SK-N-MC (cell line): ENCODE measurements around the gene HES7.

Experiments
- DNase-seq: peaks from one replicate; pipeline ENCODE4 v3.0.0-alpha.2; 2011; ENCODE audit warnings: low read depth, low spot score
- H3K27ac ChIP-seq: fragments of 200-600 bp; sonication (generic); 2 replicates; pipeline ENCODE4 v1.5.1; 2016; ENCODE audit warnings: mixed run types
- H3K36me3 ChIP-seq: fragments of 200-600 bp; sonication (generic); 2 replicates; pipeline ENCODE4 v1.6.1; 2017; ENCODE audit warnings: antibody characterized with exemption, low read length, mixed read lengths; ENCODE audit not compliant: insufficient read depth
- H3K4me3 ChIP-seq: fragments of 200-600 bp; sonication (generic); 2 replicates; pipeline ENCODE4 v1.5.1; 2016
- H3K9ac ChIP-seq: fragments of 200-600 bp; sonication (generic); 2 replicates; pipeline ENCODE4 v1.8.0; 2017; ENCODE audit warnings: mixed run types, mixed read lengths; ENCODE audit not compliant: insufficient read length
- H3K9me3 ChIP-seq: fragments of 200-600 bp; sonication (generic); 2 replicates; pipeline ENCODE4 v1.6.1; 2017; ENCODE audit warnings: low read depth, mild to moderate bottlenecking, antibody characterized with exemption, low read length, moderate library complexity, mixed read lengths
- EZH2 ChIP-seq: fragments of 200-600 bp; sonication (generic); IDR thresholded peaks from one replicate; pipeline ENCODE4 v1.6.1; 2017; ENCODE audit warnings: antibody characterized with exemption
- FOXP2 ChIP-seq: optimal IDR thresholded peaks from 2 replicates; pipeline ENCODE3; 2011; ENCODE audit warnings: mild to moderate bottlenecking, moderate library complexity; ENCODE audit not compliant: insufficient read depth; ENCODE audit errors: extremely low read length, control extremely low read depth
- POLR2AphosphoS5 ChIP-seq: IDR thresholded peaks from 2 replicates; pipeline ENCODE4 v1.6.1; 2012; ENCODE audit warnings: mild to moderate bottlenecking, low read depth, low read length, borderline replicate concordance

HES7 gene

DNA sequence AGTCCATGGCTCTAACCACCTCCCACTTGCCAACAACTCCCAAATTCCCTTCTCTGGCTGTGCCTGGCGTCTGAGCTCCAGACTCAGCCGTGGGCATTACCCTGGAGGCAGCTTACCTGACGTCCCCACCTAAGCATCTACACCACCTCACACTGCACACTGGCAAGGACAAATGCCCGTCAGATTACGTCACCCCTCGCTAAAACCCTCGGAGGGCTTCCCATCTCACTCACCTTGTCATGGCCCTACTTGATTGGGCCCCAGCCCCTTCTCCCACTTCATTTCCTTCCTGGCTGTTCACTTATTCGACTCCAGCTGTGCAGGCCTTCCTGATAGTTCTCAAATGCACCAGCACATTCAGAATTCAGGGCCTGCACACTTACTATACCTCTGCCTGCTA, 19.0 kb downstream of the HES7 start:
- Histone ChIP-seq H3K4me3 (no peak overlapping the region), H3K9me3 (no peaks in the 10 kb centered on the region), H3K9ac (no peak overlapping the region), H3K36me3 (no peaks in the 10 kb centered on the region), H3K27ac (no peak overlapping the region)
- DNase-seq = no peak
- TF ChIP-seq EZH2 (no peak), FOXP2 (no peak), POLR2AphosphoS5 (no peak)

DNA sequence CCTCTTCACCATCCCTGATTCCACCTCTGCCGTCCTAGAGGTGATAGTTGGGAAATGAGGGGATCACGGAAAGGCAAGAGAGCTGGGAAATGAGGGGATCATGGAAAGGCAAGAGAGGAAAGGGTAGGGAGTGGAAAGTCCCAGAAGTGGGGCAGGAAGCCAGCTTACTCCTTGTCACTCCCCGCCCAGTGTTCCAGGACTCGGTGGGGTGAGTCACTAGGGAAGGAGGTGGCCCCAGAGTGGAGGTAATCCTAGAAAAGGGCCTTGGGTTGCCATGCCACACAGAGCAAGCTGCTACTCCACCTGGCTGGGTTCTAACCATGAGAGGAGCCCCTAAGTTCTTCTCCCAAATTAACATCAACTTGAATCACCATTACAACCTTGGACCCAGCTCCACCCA, 20.4 kb downstream of the HES7 start:
- H3K36me3 ChIP-seq = no peaks in the 10 kb centered on the region
- no peak overlapping the region for H3K9ac ChIP-seq
- TF ChIP-seq POLR2AphosphoS5 = no peak
- no peak for TF ChIP-seq FOXP2
- no peak for TF ChIP-seq EZH2
- no peaks in the 10 kb centered on the region for H3K9me3 ChIP-seq
- no peak for DNase-seq
- no peak overlapping the region for H3K4me3 ChIP-seq
- H3K27ac ChIP-seq = no peak overlapping the region

DNA sequence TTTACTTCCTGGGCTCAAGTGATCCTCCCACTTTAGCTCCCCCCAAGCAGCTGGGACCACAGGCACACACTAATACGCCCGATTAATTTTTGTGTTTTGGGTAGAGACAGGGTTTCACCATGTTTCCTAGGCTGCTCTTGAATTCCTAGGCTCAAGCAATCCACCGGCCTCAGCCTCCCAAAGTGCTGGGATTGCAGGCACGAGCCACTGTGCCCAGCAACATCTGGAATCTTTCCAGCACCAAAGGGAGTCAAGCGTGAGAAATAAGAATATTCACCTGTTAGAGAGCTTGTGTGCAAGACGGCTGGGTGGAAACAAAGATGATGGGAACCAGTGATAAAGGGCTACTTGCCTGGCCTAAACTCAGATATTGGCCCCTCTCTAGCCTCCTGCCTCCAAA, 22.2 kb downstream of the HES7 start:
- no peak for TF ChIP-seq POLR2AphosphoS5
- no peak for TF ChIP-seq EZH2
- TF ChIP-seq FOXP2 = no peak
- no peak for DNase-seq
- no peaks in the 10 kb centered on the region for H3K9me3 ChIP-seq
- H3K4me3 ChIP-seq = no peak overlapping the region
- no peaks in the 10 kb centered on the region for H3K36me3 ChIP-seq
- no peak overlapping the region for H3K9ac ChIP-seq
- H3K27ac ChIP-seq = no peak overlapping the region

DNA sequence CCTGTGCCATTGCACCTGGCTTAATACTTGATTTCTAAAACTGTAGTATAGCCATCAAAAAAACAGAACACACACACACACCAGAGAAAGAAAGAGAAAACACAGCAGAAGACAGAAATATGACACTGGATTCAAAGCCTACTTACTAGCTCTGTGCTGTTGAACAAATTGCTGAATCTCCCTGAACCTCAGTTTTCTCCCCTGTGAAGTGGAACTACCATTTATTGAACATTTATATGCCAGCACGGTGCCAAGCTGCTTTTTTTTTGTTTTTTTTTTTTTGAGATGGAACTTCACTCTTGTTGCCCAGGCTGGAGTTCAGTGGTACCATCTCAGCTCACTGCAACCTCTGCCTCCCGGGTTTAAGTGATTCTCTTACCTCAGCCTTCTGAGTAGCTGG, 23.1 kb downstream of the HES7 start:
- no peaks in the 10 kb centered on the region for H3K9me3 ChIP-seq
- DNase-seq = no peak
- no peaks in the 10 kb centered on the region for H3K36me3 ChIP-seq
- no peak overlapping the region for H3K9ac ChIP-seq
- no peak overlapping the region for H3K27ac ChIP-seq
- TF ChIP-seq EZH2 = no peak
- no peak overlapping the region for H3K4me3 ChIP-seq

DNA sequence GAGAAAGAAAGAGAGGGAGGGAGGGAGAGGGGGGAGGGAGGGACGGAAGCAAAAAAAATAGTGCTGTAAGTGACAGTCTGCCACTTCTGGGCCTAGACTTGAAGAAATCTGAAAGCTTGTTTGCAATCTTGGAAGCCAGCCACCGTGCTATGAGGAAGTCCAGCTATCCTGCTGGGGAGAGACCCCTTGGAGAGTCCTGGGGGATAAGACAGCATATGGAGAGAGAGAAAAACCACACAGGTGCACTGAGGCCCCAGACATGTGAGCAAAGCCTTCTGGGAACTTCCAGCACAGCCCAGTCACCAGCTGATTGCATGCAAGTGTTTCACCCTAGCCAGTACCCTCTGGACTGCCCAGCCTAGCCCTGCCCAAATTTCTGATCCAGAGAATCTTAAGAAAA, 23.8 kb downstream of the HES7 start:
- DNase-seq = no peak
- H3K36me3 ChIP-seq = no peaks in the 10 kb centered on the region
- no peak overlapping the region for H3K9ac ChIP-seq
- no peak for TF ChIP-seq POLR2AphosphoS5
- TF ChIP-seq FOXP2 = no peak
- TF ChIP-seq EZH2 = no peak
- no peak overlapping the region for H3K4me3 ChIP-seq
- H3K27ac ChIP-seq = no peak overlapping the region
- no peaks in the 10 kb centered on the region for H3K9me3 ChIP-seq

DNA sequence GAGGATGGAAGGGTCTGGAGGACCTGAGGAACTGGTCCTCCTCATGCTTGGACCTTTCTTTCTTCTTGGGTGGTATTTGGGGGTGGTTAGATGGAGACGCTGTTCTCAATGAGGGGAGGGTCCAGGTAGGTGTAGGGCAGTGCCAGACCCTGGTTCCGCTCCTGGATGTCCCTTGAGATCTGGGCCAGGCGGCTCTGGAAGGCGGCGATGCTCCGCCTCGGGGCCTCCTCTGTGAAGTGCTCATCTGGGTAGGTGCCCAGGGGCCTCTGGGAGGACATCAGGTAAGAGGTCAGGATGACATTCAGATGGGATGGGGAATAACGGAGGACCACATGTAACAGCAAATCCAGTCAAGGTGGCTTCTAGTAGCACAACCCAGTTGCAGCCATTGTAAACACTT, 27.4 kb downstream of the HES7 start:
- Histone ChIP-seq H3K9me3 (no peaks in the 10 kb centered on the region), H3K36me3 (no peaks in the 10 kb centered on the region), H3K9ac (no peak overlapping the region), H3K4me3 (no peak overlapping the region), H3K27ac (no peak overlapping the region)
- no peak for DNase-seq
- TF ChIP-seq FOXP2 (no peak), POLR2AphosphoS5 (no peak), EZH2 (no peak)

DNA sequence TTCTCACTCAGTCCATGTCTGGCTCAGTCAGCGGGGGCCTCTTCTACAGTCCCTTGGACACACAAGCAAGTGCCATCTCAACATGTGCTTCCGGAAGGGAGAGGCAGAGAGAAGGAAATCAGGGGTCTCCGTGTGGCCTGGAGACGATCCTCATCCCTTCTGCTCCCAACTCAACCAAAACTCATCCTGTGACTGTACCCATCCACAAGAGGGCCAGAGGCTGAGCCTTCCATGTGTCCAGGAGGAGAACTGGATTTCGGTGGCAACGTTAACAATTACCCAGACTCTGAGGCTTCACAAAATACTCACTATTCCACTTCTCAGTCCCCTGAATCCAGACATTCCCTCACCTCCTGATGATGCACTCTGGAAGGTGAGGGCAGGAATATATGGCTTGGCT, 28.5 kb downstream of the HES7 start:
- H3K36me3 ChIP-seq = no peaks in the 10 kb centered on the region
- no peak overlapping the region for H3K27ac ChIP-seq
- no peaks in the 10 kb centered on the region for H3K9me3 ChIP-seq
- no peak for TF ChIP-seq POLR2AphosphoS5
- TF ChIP-seq FOXP2 = no peak
- TF ChIP-seq EZH2 = no peak
- DNase-seq = no peak
- no peak overlapping the region for H3K9ac ChIP-seq
- H3K4me3 ChIP-seq = no peak overlapping the region

DNA sequence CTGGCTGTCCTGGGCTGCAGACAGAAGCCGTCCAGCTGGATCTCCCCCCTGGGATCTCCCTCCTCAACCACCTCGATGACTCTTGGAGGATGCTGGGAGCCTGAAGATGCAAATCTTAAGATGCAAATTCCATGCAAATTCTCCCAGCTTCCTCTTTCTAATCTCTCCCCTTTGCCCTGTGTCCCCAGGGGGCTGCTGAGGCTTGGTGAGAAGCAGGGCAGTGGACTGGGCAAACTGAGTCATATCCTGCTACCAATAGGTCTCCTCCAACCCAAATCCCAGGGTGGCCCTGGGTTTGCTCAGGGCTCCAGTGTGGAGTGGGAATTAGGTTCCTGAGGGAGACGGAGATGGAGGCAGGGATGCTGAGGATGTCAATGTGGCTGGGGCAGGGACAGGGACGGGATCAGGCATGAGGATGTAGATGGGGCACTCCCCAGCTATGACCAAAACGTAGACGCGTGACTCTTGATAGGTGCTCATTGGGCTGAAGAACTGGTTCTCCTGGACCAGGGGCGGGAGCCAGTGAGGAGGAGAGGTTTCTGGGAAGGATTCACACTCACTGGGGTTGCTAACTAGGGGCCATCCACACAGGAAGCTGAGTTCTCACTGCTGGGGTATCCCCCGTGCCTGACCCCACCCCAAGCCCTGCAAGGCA, 32.7 kb downstream of the HES7 start:
- Histone ChIP-seq H3K4me3 (no peak overlapping the region), H3K36me3 (no peaks in the 10 kb centered on the region), H3K9ac (no peak overlapping the region), H3K27ac (no peak overlapping the region), H3K9me3 (no peaks in the 10 kb centered on the region)
- TF ChIP-seq FOXP2 (no peak), EZH2 (no peak), POLR2AphosphoS5 (no peak)
- DNase-seq = no peak

DNA sequence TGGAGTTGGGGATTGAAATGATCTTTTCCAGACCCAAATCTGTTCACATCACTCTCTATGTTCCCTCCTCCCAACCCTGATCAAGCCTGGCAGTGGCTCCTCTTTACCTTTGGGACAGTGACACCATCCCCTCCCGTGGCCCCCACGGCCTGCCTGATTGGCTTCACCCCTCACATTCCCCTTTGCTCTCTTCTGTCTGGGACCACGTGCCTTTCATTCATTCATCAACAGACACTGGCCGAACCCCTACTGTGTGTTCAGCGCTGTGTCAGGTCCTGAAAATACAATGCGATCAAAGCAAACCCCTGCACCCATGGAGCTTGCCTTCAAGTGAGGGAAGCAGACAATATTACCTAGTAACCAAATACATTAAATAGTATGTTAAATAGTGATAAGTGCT, 34.2 kb downstream of the HES7 start:
- Histone ChIP-seq H3K36me3 (no peaks in the 10 kb centered on the region), H3K9me3 (no peaks in the 10 kb centered on the region), H3K4me3 (no peak overlapping the region), H3K27ac (no peak overlapping the region), H3K9ac (no peak overlapping the region)
- DNase-seq = no peak
- TF ChIP-seq FOXP2 (no peak), EZH2 (no peak), POLR2AphosphoS5 (no peak)
